ENCODE measurements around the gene ZBTB7C.

ZBTB7C gene

DNA sequence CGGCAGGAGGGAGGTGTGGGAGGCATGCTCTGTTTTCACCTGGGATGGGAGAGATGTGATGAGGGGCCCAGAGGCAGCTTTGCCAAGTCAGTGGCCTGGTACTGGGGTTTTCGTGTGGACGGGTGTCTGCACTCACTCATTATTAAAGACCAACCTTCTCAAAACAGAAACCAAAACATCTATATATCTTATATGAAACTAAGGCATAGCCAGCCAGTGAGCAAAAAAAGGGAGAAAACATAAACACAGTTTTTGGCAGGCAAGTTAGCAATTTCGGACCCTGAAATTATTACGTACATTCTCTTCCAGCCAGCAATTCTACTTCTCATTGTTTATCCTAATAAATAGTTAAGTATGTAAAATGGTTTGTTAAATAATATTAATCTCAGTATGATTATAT lies 297.6 kb downstream of the ZBTB7C start:
- TF ChIP-seq POLR2AphosphoS5 (IDR thresholded peaks at IDR 0.05; ENCODE audit: low read depth, low read length), result no peak
- TF ChIP-seq FOXP2 (optimal IDR thresholded peaks at IDR 0.05; ENCODE audit: borderline replicate concordance, extremely low read depth, extremely low read length, insufficient read depth), result no peak
- TF ChIP-seq, protein P1, sequence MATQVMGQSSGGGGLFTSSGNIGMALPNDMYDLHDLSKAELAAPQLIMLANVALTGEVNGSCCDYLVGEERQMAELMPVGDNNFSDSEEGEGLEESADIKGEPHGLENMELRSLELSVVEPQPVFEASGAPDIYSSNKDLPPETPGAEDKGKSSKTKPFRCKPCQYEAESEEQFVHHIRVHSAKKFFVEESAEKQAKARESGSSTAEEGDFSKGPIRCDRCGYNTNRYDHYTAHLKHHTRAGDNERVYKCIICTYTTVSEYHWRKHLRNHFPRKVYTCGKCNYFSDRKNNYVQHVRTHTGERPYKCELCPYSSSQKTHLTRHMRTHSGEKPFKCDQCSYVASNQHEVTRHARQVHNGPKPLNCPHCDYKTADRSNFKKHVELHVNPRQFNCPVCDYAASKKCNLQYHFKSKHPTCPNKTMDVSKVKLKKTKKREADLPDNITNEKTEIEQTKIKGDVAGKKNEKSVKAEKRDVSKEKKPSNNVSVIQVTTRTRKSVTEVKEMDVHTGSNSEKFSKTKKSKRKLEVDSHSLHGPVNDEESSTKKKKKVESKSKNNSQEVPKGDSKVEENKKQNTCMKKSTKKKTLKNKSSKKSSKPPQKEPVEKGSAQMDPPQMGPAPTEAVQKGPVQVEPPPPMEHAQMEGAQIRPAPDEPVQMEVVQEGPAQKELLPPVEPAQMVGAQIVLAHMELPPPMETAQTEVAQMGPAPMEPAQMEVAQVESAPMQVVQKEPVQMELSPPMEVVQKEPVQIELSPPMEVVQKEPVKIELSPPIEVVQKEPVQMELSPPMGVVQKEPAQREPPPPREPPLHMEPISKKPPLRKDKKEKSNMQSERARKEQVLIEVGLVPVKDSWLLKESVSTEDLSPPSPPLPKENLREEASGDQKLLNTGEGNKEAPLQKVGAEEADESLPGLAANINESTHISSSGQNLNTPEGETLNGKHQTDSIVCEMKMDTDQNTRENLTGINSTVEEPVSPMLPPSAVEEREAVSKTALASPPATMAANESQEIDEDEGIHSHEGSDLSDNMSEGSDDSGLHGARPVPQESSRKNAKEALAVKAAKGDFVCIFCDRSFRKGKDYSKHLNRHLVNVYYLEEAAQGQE (IDR thresholded peaks at IDR 0.05; ENCODE audit: insufficient read depth in 1 of 2, low read depth in 2 of 2, low read length in 2 of 2), result no peak
- TF ChIP-seq SIN3A (IDR thresholded peaks at IDR 0.05; ENCODE audit: borderline replicate concordance, insufficient read depth, low read length), result no peak
- no peak for TF ChIP-seq TAF1 (IDR thresholded peaks at IDR 0.05; ENCODE audit: borderline replicate concordance, insufficient read depth, low read length)

DNA sequence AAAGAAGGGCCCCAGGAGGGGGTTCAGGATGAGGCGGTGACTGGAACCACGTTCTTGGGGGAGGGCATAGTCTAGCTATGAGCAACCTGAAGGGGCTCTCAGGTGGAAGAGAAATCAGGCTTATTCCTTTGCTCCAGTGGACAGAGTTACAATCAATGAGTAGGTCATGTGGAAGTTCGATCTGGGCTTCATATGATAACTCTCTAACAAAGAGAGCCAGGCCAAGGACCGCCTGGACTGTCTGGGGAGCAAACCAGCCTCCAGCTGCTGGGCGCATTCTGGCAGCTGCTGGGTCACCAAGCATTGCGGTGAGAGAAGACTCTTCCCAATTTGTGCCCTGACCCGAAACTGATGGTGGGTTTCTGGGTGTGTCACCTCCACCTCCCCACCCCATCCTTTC lies 298.4 kb downstream of the ZBTB7C start:
- TF ChIP-seq, protein P1 (IDR thresholded peaks at IDR 0.05; ENCODE audit: insufficient read depth in 1 of 2, low read depth in 2 of 2, low read length in 2 of 2), result no peak
- TF ChIP-seq TAF1 (IDR thresholded peaks at IDR 0.05; ENCODE audit: borderline replicate concordance, insufficient read depth, low read length) (no peak), FOXP2 (optimal IDR thresholded peaks at IDR 0.05; ENCODE audit: borderline replicate concordance, extremely low read depth, extremely low read length, insufficient read depth) (no peak), POLR2AphosphoS5 (IDR thresholded peaks at IDR 0.05; ENCODE audit: low read depth, low read length) (no peak), SIN3A (IDR thresholded peaks at IDR 0.05; ENCODE audit: borderline replicate concordance, insufficient read depth, low read length) (no peak)

DNA sequence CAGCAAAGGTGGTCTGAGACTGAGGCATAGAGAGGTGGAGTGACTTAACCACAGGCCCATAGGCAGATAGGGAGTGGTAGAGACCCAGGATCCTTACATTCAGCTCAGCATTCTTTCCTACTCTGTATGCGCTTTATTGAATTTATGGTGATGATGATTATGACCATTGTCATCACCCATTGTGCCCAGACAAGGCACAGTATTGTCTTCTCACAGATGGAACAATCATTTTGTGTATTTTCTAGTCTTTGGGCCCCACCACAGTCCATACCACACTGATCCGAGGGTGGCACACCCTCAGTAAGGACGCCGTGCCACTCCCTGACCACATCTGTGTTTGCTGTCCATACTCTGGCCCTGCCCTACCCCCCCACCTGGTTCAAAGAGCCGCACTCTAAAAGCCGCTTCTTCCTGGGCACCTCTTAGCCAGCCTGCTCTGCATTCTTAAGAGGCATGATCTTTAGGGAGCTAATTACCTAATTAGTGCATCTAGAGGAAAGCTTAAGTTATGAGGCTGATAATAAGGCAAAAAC lies 299.2 kb downstream of the ZBTB7C start:
- no peak for TF ChIP-seq SIN3A (IDR thresholded peaks at IDR 0.05; ENCODE audit: borderline replicate concordance, insufficient read depth, low read length)
- TF ChIP-seq FOXP2 (optimal IDR thresholded peaks at IDR 0.05; ENCODE audit: borderline replicate concordance, extremely low read depth, extremely low read length, insufficient read depth), result no peak

DNA sequence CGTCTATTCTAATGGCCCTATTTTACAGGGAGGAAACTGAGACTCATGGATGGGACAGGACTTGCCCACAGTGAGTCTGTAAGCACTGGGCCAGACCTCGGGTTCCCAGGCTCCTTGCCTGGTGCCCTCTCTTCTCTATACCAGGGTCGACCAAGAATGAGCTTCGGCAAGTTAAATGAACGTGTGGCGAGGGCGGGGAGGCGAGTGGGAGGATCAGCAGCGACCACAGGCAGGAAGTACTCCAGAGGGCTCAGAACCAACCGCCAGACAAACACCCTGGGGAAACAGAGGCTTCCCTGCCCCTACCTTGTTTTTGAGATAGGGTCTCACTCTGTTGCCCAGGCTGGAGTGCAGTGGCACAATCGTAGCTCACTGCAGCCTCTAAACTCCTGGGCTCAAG lies 301.0 kb downstream of the ZBTB7C start:
- TF ChIP-seq FOXP2 (optimal IDR thresholded peaks at IDR 0.05; ENCODE audit: borderline replicate concordance, extremely low read depth, extremely low read length, insufficient read depth) (no peak), POLR2AphosphoS5 (IDR thresholded peaks at IDR 0.05; ENCODE audit: low read depth, low read length) (no peak), TAF1 (IDR thresholded peaks at IDR 0.05; ENCODE audit: borderline replicate concordance, insufficient read depth, low read length) (no peak), SIN3A (IDR thresholded peaks at IDR 0.05; ENCODE audit: borderline replicate concordance, insufficient read depth, low read length) (no peak)
- TF ChIP-seq, protein P1 (IDR thresholded peaks at IDR 0.05; ENCODE audit: insufficient read depth in 1 of 2, low read depth in 2 of 2, low read length in 2 of 2), result no peak

DNA sequence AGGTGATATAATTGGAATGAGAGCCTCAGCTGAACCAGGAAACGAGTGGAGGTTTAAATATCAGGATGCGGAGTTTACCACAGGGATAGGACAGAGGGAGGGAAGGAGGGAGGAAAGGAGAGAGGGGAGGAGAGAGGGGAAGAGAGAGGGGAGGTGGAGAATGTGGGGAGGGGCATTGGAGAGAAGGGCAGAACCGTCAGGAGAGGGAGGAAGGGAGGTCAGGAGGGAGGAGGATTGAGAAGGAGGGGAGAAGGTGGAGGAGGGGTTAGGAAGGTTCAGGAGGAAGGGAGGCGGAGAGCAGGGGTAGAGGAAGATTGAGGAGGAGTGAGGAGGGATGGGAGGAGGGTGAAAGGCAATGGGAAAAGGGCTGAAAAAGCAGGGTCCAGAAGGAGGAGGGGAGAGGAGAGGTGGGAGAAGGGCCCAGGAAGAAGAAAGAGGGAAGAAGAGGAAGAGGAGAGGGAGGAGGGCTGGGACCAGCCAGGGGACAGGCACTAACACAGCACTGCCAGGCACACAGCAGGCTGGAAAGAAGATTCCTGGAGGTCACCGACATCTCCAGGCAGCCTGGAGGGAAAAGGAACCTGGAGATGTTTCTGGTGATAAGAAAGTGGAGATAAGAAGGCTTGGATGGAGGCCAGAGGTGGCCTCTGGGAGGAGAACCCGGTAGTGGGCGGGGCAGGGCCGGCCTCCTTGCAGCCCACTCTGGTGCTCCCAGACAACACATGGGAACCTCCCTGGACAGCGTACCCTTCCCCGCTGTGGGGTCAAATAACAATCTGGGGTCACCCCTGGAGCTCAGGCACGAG lies 302.0 kb downstream of the ZBTB7C start:
- TF ChIP-seq TAF1 (IDR thresholded peaks at IDR 0.05; ENCODE audit: borderline replicate concordance, insufficient read depth, low read length) (no peak), FOXP2 (optimal IDR thresholded peaks at IDR 0.05; ENCODE audit: borderline replicate concordance, extremely low read depth, extremely low read length, insufficient read depth) (no peak)

DNA sequence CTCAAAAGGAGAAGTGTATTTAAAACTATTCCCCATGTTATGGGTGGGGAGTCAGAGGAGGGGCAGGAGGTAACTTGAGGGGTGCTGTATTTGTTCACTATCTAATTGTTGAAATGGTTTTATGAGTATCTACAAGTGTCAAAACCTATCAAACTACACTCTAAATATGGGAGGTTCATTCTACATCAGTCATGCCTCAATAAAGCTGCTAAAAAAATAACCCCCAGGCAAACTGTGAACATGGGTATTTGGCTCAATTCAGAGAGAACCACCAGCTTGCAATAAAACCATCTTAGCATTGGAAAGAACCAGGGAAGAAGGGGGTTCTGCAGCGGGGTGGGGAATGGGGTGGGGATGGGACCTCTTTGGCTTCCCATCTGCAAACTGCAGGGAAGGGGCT lies 302.7 kb downstream of the ZBTB7C start:
- TF ChIP-seq, protein P1 (IDR thresholded peaks at IDR 0.05; ENCODE audit: insufficient read depth in 1 of 2, low read depth in 2 of 2, low read length in 2 of 2), result no peak
- TF ChIP-seq TAF1 (IDR thresholded peaks at IDR 0.05; ENCODE audit: borderline replicate concordance, insufficient read depth, low read length) (no peak), FOXP2 (optimal IDR thresholded peaks at IDR 0.05; ENCODE audit: borderline replicate concordance, extremely low read depth, extremely low read length, insufficient read depth) (no peak), POLR2AphosphoS5 (IDR thresholded peaks at IDR 0.05; ENCODE audit: low read depth, low read length) (no peak), SIN3A (IDR thresholded peaks at IDR 0.05; ENCODE audit: borderline replicate concordance, insufficient read depth, low read length) (no peak)
